HCT116 (cell line): ENCODE data around the gene LRP11. TPM values are rescaled to one million over a fixed set of nuclear protein-coding genes. Genes with fewer than 3 reads are reported as not detected.

ENCODE experiments used
- ATAC-seq: fragments of 200-7000 bp; cut with Tn5 transposase; 2 replicates; pipeline ENCODE4 v1.9.1; 2020; ENCODE audit warnings: mild to moderate bottlenecking, moderate library complexity
- BruUV-seq: library from RNA; stranded (reverse); fragments of 400-500 nt; replicated peaks from 2 replicates; lab custom pipeline; 2021; lab: Mats Ljungman, UMichigan
- CTCF ChIA-PET: fragments of 300-600 bp; sonication (Branson Sonifier 250); formaldehyde crosslinking; loops from one replicate; lab custom pipeline; 2021; ENCODE audit warnings: antibody characterized with exemption; lab: Charles Lee
- POLR2A ChIA-PET: fragments of 300-600, 350-600 bp; sonication (Branson Sonifier 250); formaldehyde crosslinking; loops from one replicate; lab custom pipeline; 2021; ENCODE audit warnings: antibody characterized with exemption; lab: Charles Lee
- RAD21 ChIA-PET, 2 experiments: fragments of 300-600 bp; sonication (Branson Sonifier 250); formaldehyde crosslinking; loops; one replicate each; lab custom pipeline; 2023; ENCODE audit warnings: low total read pairs in 2 of 2; ENCODE audit not compliant: uncharacterized antibody in 2 of 2, unreplicated experiment in 2 of 2, low non-redundant PET in 1 of 2; lab: Charles Lee
- DNase-seq: peaks from one replicate; pipeline ENCODE4 v3.0.0-alpha.2; 2010; ENCODE audit warnings: low read depth, low spot score
- H2AFZ ChIP-seq: fragments of 200-600 bp; shearing (Covaris generic), sonication (generic); 2 replicates; pipeline ENCODE4 v1.6.1; 2017; ENCODE audit warnings: low read depth, mixed run types, mixed read lengths, antibody characterized with exemption, low read length; ENCODE audit not compliant: poor library complexity, severe bottlenecking
- H3K27ac ChIP-seq: 2 replicates; pipeline ENCODE4 v1.5.1; 2012; ENCODE audit warnings: low read depth, low read length
- H3K27me3 ChIP-seq: fragments of 200-600 bp; sonication (generic); 2 replicates; pipeline ENCODE4 v1.6.1; 2016; ENCODE audit warnings: mixed run types, low read length, mixed read lengths; ENCODE audit not compliant: insufficient read depth
- H3K36me3 ChIP-seq, 2 experiments: fragments of 200-500 bp in 1 of 2; fragments of 200-600 bp in 1 of 2; sonication (Bioruptor generic) in 1 of 2; sonication (generic) in 1 of 2; 2 replicates each; pipeline versions ENCODE4 v1.5.1 to v1.6.1; 2014 to 2016; ENCODE audit warnings: low read length in 2 of 2, inconsistent platforms in 1 of 2, mixed read lengths in 1 of 2, mixed run types in 1 of 2; ENCODE audit not compliant: insufficient read depth in 2 of 2, control insufficient read depth in 1 of 2
- H3K4me1 ChIP-seq, 2 experiments: fragments of 200-600 bp in 1 of 2; sonication (generic) in 1 of 2; 2 replicates each; pipeline versions ENCODE4 v1.5.1 to v1.6.1; 2012 to 2017; ENCODE audit warnings: low read length in 2 of 2, inconsistent platforms in 1 of 2, mild to moderate bottlenecking in 1 of 2, mixed read lengths in 1 of 2, mixed run types in 1 of 2, moderate library complexity in 1 of 2; ENCODE audit not compliant: insufficient read depth in 2 of 2, control insufficient read depth in 1 of 2
- H3K4me2 ChIP-seq: fragments of 200-600 bp; sonication (generic); 2 replicates; pipeline ENCODE4 v1.6.1; 2017; ENCODE audit warnings: mixed run types, low read length, mixed read lengths
- H3K4me3 ChIP-seq, 2 experiments: fragments of 200-600 bp in 1 of 2; sonication (generic) in 1 of 2; replicated peaks in 1 of 2; 2 replicates each; pipeline ENCODE4 v1.5.1; 2011 to 2016; ENCODE audit warnings: low read length in 2 of 2, control low read depth in 1 of 2, low read depth in 1 of 2, mild to moderate bottlenecking in 1 of 2, mixed read lengths in 1 of 2, mixed run types in 1 of 2
- H3K79me2 ChIP-seq: fragments of 200-600 bp; sonication (generic); 2 replicates; pipeline ENCODE4 v1.6.1; 2017; ENCODE audit warnings: mild to moderate bottlenecking, mixed run types, low read length, moderate library complexity, mixed read lengths; ENCODE audit not compliant: insufficient read depth
- H3K9ac ChIP-seq: fragments of 200-600 bp; sonication (generic); 2 replicates; pipeline ENCODE4 v1.6.1; 2016; ENCODE audit warnings: low read length, mixed read lengths
- H3K9me2 ChIP-seq: fragments of 200-600 bp; sonication (generic), shearing (Covaris generic); 2 replicates; pipeline ENCODE4 v1.6.1; 2017; ENCODE audit warnings: mixed run types, mild to moderate bottlenecking, moderate library complexity; ENCODE audit not compliant: insufficient read depth
- H3K9me3 ChIP-seq, 2 experiments: fragments of 200-500 bp in 1 of 2; fragments of 200-600 bp in 1 of 2; sonication (Bioruptor generic) in 1 of 2; sonication (generic) in 1 of 2; 2 replicates each; pipeline ENCODE4 v1.6.1; 2014 to 2017; ENCODE audit warnings: low read length in 2 of 2, mixed read lengths in 2 of 2, inconsistent platforms in 1 of 2, low read depth in 1 of 2, mild to moderate bottlenecking in 1 of 2, mixed run types in 1 of 2, moderate library complexity in 1 of 2; ENCODE audit not compliant: control insufficient read depth in 1 of 2, insufficient read depth in 1 of 2
- H4K20me1 ChIP-seq: fragments of 200-600 bp; sonication (generic), shearing (Covaris generic); 2 replicates; pipeline ENCODE4 v1.6.1; 2017; ENCODE audit warnings: mixed run types, mild to moderate bottlenecking, moderate library complexity; ENCODE audit not compliant: insufficient read depth
- CBX3 ChIP-seq: IDR thresholded peaks from 2 replicates; pipeline ENCODE4 v1.6.1; 2012; ENCODE audit warnings: low read depth
- CEBPB ChIP-seq: IDR thresholded peaks from 2 replicates; pipeline ENCODE4 v1.6.1; 2012; ENCODE audit warnings: low read depth
- ELF1 ChIP-seq: IDR thresholded peaks from 2 replicates; pipeline ENCODE4 v1.6.1; 2012; ENCODE audit warnings: low read depth, borderline replicate concordance
- JUND ChIP-seq: IDR thresholded peaks from 2 replicates; pipeline ENCODE4 v1.6.1; 2012
- MAX ChIP-seq: IDR thresholded peaks from 2 replicates; pipeline ENCODE4 v1.6.1; 2012
- POLR2AphosphoS5 ChIP-seq: IDR thresholded peaks from 2 replicates; pipeline ENCODE4 v1.6.1; 2011; ENCODE audit warnings: mild to moderate bottlenecking, low read depth, low read length, moderate library complexity
- REST ChIP-seq: IDR thresholded peaks from 2 replicates; pipeline ENCODE4 v1.6.1; 2012; ENCODE audit warnings: low read depth
- SRF ChIP-seq: IDR thresholded peaks from 2 replicates; pipeline ENCODE4 v1.6.1; 2012; ENCODE audit warnings: low read depth
- TCF7L2 ChIP-seq: IDR thresholded peaks from 2 replicates; pipeline ENCODE4 v1.7.0; 2011; ENCODE audit warnings: borderline replicate concordance, inconsistent platforms; ENCODE audit not compliant: insufficient read depth, insufficient read length; ENCODE audit errors: extremely low read depth
- ZBTB33 ChIP-seq: IDR thresholded peaks from 2 replicates; pipeline ENCODE4 v1.6.1; 2011; ENCODE audit warnings: mild to moderate bottlenecking, low read length, moderate library complexity; ENCODE audit not compliant: insufficient replicate concordance; ENCODE audit errors: extremely low read depth
- intact Hi-C: fragments of 100-400 bp; cut with micrococcal nuclease; formaldehyde crosslinking; loops from 2 replicates; pipeline ENCODE4 v1.10.0; 2022
- total RNA-seq: library from RNA; stranded (reverse); gene quantifications from one replicate; pipeline ENCODE4 v1.2.1, GENCODE V29; 2021; ENCODE audit not compliant: unreplicated experiment

Gene LRP11
- total RNA-seq, 1 experiment from 2014 or later = 27.8 TPM

- ChIA-PET CTCF (no interaction called here), POLR2A (no interaction called here), RAD21 (no interaction called here)
- no peaks in the 10 kb centered on the region for H4K20me1 ChIP-seq
- H3K36me3 ChIP-seq = no peaks in the 10 kb centered on the region
- no peaks in the 10 kb centered on the region for H3K79me2 ChIP-seq
- no TSS peak for BruUV-seq
- ATAC-seq (no peak), DNase-seq (no peak)
- no peak overlapping the region for H3K4me3 ChIP-seq
- no peaks in the 10 kb centered on the region for H3K9me2 ChIP-seq
- H3K27ac ChIP-seq = no peak overlapping the region
- peaks cover 9 to 15% of the 10 kb centered on the region in 2 experiments for H3K4me1 ChIP-seq
- H2AFZ ChIP-seq = no peak overlapping the region
- H3K9ac ChIP-seq = no peak overlapping the region
- no peaks in the 10 kb centered on the region for H3K9me3 ChIP-seq
- no peaks in the 10 kb centered on the region for H3K27me3 ChIP-seq
- H3K4me2 ChIP-seq = no peak overlapping the region
- intact Hi-C loops = loop anchor here (5.0 kb wide), 1 partner anchor 186 kb away; no protein-coding TSS in a partner anchor
- no peak for TF ChIP-seq TCF7L2
- TF ChIP-seq SRF = no peak
- no peak for TF ChIP-seq ZBTB33
- TF ChIP-seq POLR2AphosphoS5 = no peak
- no peak for TF ChIP-seq CEBPB
- no peak for TF ChIP-seq JUND
- TF ChIP-seq MAX = no peak
- TF ChIP-seq CBX3 = no peak
- TF ChIP-seq REST = no peak
- TF ChIP-seq ELF1 = no peak
- TF ChIP-seq, all 23 proteins: peak for 0
Observed at GRCh38 chr6:149830731-149831307, 33.3 kb downstream of the LRP11 start.
